ENCODE measurements around the gene KCNH6.

Gene KCNH6

GRCh38 chr17:63514477-63514876 lies 8.7 kb upstream of the KCNH6 start:
- Mint-ChIP-seq H3K4me1 (ENCODE audit: low read depth) (peaks cover 14% of the 10 kb centered on the region), H3K9me3 (no peaks in the 10 kb centered on the region), H3K36me3 (ENCODE audit: low read depth) (no peaks in the 10 kb centered on the region), H3K27ac (no peak overlapping the region), H3K27me3 (peaks cover 19% of the 10 kb centered on the region), H3K4me3 (no peak overlapping the region)

- H3K27me3 Mint-ChIP-seq, result peaks cover 19% of the 10 kb centered on the region
These were observed 8.2 kb upstream of the KCNH6 start for GRCh38 chr17:63514974-63515373.

GRCh38 chr17:63515426-63515825 lies 7.7 kb upstream of the KCNH6 start:
- Mint-ChIP-seq H3K4me1 (ENCODE audit: low read depth) (peaks cover 14% of the 10 kb centered on the region), H3K36me3 (ENCODE audit: low read depth) (no peaks in the 10 kb centered on the region), H3K27me3 (peaks cover 20% of the 10 kb centered on the region), H3K27ac (no peak overlapping the region), H3K9me3 (no peaks in the 10 kb centered on the region), H3K4me3 (no peak overlapping the region)

More at GRCh38 chr17:63514974-63515373, 8.2 kb upstream of the KCNH6 start:
- H3K27ac Mint-ChIP-seq, result no peak overlapping the region
- peaks cover 14% of the 10 kb centered on the region for H3K4me1 Mint-ChIP-seq (ENCODE audit: low read depth)
- H3K4me3 Mint-ChIP-seq, result no peak overlapping the region
- H3K9me3 Mint-ChIP-seq, result no peaks in the 10 kb centered on the region
- no peaks in the 10 kb centered on the region for H3K36me3 Mint-ChIP-seq (ENCODE audit: low read depth)

- H3K27ac Mint-ChIP-seq, result peak overlapping the region; percentile 19
- H3K36me3 Mint-ChIP-seq (ENCODE audit: low read depth), result no peaks in the 10 kb centered on the region
- no peaks in the 10 kb centered on the region for H3K9me3 Mint-ChIP-seq
- no peak overlapping the region for H3K4me3 Mint-ChIP-seq
- peaks cover 23% of the 10 kb centered on the region for H3K27me3 Mint-ChIP-seq
- H3K4me1 Mint-ChIP-seq (ENCODE audit: low read depth), result peaks cover 14% of the 10 kb centered on the region
These were observed 6.0 kb upstream of the KCNH6 start for GRCh38 chr17:63516910-63517824.

GRCh38 chr17:63517825-63518534 lies 5.2 kb upstream of the KCNH6 start:
- Mint-ChIP-seq H3K4me1 (ENCODE audit: low read depth) (peaks cover 14% of the 10 kb centered on the region), H3K36me3 (ENCODE audit: low read depth) (no peaks in the 10 kb centered on the region), H3K27ac (no peak overlapping the region), H3K9me3 (no peaks in the 10 kb centered on the region), H3K27me3 (peaks cover 23% of the 10 kb centered on the region), H3K4me3 (no peak overlapping the region)

- H3K9me3 Mint-ChIP-seq, result no peaks in the 10 kb centered on the region
- H3K27me3 Mint-ChIP-seq, result peaks cover 27% of the 10 kb centered on the region
These were observed 3.9 kb upstream of the KCNH6 start for GRCh38 chr17:63519116-63519881.

GRCh38 chr17:63519972-63520882 lies 2.9 kb upstream of the KCNH6 start:
- H3K27ac Mint-ChIP-seq, result no peak overlapping the region
- H3K27me3 Mint-ChIP-seq, result peaks cover 32% of the 10 kb centered on the region
- no peaks in the 10 kb centered on the region for H3K36me3 Mint-ChIP-seq (ENCODE audit: low read depth)
- H3K9me3 Mint-ChIP-seq, result no peaks in the 10 kb centered on the region
- H3K4me1 Mint-ChIP-seq (ENCODE audit: low read depth), result peaks cover 14% of the 10 kb centered on the region
- H3K4me3 Mint-ChIP-seq, result no peak overlapping the region

More at GRCh38 chr17:63519116-63519881, 3.9 kb upstream of the KCNH6 start:
- peaks cover 14% of the 10 kb centered on the region for H3K4me1 Mint-ChIP-seq (ENCODE audit: low read depth)
- no peaks in the 10 kb centered on the region for H3K36me3 Mint-ChIP-seq (ENCODE audit: low read depth)
- no peak overlapping the region for H3K4me3 Mint-ChIP-seq
- H3K27ac Mint-ChIP-seq, result no peak overlapping the region

- no peak overlapping the region for H3K27ac Mint-ChIP-seq
- peaks cover 23% of the 10 kb centered on the region for H3K27me3 Mint-ChIP-seq
- no peaks in the 10 kb centered on the region for H3K36me3 Mint-ChIP-seq (ENCODE audit: low read depth)
- H3K4me3 Mint-ChIP-seq, result no peak overlapping the region
- H3K9me3 Mint-ChIP-seq, result no peaks in the 10 kb centered on the region
- no peaks in the 10 kb centered on the region for H3K4me1 Mint-ChIP-seq (ENCODE audit: low read depth)
These were observed 893 bp downstream of the KCNH6 start for GRCh38 chr17:63524051-63524450.

- H3K4me3 Mint-ChIP-seq, result no peak overlapping the region
- no peaks in the 10 kb centered on the region for H3K36me3 Mint-ChIP-seq (ENCODE audit: low read depth)
- no peaks in the 10 kb centered on the region for H3K9me3 Mint-ChIP-seq
- no peaks in the 10 kb centered on the region for H3K4me1 Mint-ChIP-seq (ENCODE audit: low read depth)
- H3K27me3 Mint-ChIP-seq, result peaks cover 23% of the 10 kb centered on the region
- no peak overlapping the region for H3K27ac Mint-ChIP-seq
These were observed 2.2 kb downstream of the KCNH6 start for GRCh38 chr17:63525190-63525946.

GRCh38 chr17:63526861-63527260 lies 3.7 kb downstream of the KCNH6 start:
- Mint-ChIP-seq H3K4me3 (no peak overlapping the region), H3K36me3 (ENCODE audit: low read depth) (no peaks in the 10 kb centered on the region), H3K27ac (no peak overlapping the region), H3K4me1 (ENCODE audit: low read depth) (no peaks in the 10 kb centered on the region), H3K27me3 (peaks cover 20% of the 10 kb centered on the region), H3K9me3 (no peaks in the 10 kb centered on the region)

- no peaks in the 10 kb centered on the region for H3K36me3 Mint-ChIP-seq (ENCODE audit: low read depth)
- H3K4me1 Mint-ChIP-seq (ENCODE audit: low read depth), result no peaks in the 10 kb centered on the region
- H3K27ac Mint-ChIP-seq, result no peak overlapping the region
- no peak overlapping the region for H3K4me3 Mint-ChIP-seq
- H3K27me3 Mint-ChIP-seq, result peaks cover 20% of the 10 kb centered on the region
- no peaks in the 10 kb centered on the region for H3K9me3 Mint-ChIP-seq
These were observed 5.0 kb downstream of the KCNH6 start for GRCh38 chr17:63528183-63528582.

GRCh38 chr17:63529711-63530556 lies 6.8 kb downstream of the KCNH6 start:
- Mint-ChIP-seq H3K36me3 (ENCODE audit: low read depth) (no peaks in the 10 kb centered on the region), H3K9me3 (no peaks in the 10 kb centered on the region), H3K27ac (no peak overlapping the region)

GRCh38 chr17:63530557-63531021 lies 7.4 kb downstream of the KCNH6 start:
- H3K27me3 Mint-ChIP-seq, result peaks cover 2% of the 10 kb centered on the region
- no peaks in the 10 kb centered on the region for H3K9me3 Mint-ChIP-seq
- no peaks in the 10 kb centered on the region for H3K36me3 Mint-ChIP-seq (ENCODE audit: low read depth)

More at GRCh38 chr17:63529711-63530556, 6.8 kb downstream of the KCNH6 start:
- Mint-ChIP-seq H3K27me3 (peaks cover 6% of the 10 kb centered on the region), H3K4me1 (ENCODE audit: low read depth) (no peaks in the 10 kb centered on the region), H3K4me3 (no peak overlapping the region)

More at GRCh38 chr17:63530557-63531021, 7.4 kb downstream of the KCNH6 start:
- H3K4me3 Mint-ChIP-seq, result no peak overlapping the region
- H3K4me1 Mint-ChIP-seq (ENCODE audit: low read depth), result no peaks in the 10 kb centered on the region
- H3K27ac Mint-ChIP-seq, result no peak overlapping the region

All from stimulated activated naive CD8-positive, alpha-beta T cell treated with anti-CD3 and anti-CD28 coated beads, Interleukin-15, Interleukin-2, amounts not matched to agents 100 ng/mL and 50 ng/mL, for 24 hours (primary cell).